ENCODE results near the gene LARP4B.

The LARP4B gene

DNA sequence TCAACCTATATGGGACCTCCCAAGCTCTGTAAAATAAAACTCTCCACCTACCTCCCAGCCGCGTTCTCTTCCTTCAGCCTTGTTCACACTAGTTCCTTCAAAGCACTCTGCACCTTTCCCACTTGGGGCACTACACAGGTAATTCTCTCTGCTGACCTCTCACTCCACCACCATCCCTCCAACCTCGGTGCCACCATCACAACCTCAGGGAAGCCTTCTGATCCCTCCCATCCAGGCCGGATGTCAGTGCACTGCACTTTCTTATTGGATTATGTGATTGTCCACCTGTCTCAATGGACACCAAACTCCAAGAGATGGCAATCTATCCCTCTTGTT is 7.0 kb downstream of the LARP4B start:
- no peak for DNase-seq (ENCODE audit: low read depth, low spot score)

- no peak for DNase-seq (ENCODE audit: low read depth, low spot score)
Measured at GRCh38 chr10:923844-924523, 7.5 kb downstream of the LARP4B start.

GRCh38 chr10:921471-922414 is 9.8 kb downstream of the LARP4B start:
- no peak for DNase-seq (ENCODE audit: low read depth, low spot score)

DNA sequence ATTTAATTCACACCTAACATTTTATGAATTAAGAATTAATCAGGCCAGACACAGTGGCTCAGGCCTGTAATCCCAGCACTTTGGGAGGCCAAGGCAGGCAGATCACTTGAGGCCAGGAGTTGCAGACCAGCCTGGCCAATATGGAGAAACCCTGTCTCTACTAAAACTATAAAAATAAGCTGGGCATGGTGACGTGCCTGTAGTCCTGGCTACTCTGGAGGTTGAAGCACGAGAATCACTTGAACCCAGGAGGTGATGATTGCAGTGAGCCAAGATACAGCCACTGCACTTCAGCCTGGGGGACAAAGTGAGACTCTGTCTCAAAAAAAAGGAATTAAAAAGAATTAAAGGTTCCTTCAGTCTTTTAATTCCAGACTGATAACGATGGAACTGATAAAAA is 11.1 kb downstream of the LARP4B start:
- no peak for DNase-seq (ENCODE audit: low read depth, low spot score)

DNA sequence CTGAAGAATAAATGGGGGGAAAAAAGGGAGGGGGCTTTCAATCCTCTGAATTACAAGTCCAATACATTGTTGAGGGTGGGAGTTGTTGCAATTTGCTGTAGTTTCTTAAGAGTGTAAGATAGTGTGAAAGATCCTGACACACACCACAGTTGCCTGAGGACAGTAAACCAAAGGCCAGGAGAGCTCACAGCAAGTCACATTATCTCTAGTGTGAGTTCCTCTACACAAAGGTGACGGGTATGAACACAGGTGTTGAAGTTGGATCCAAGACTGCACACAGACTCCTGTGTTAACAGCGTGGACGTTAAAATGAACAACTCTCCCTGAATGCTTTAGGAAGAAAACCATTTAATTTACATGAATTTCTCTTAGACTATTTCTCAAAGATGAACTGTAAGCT is 12.0 kb downstream of the LARP4B start:
- DNase-seq (ENCODE audit: low read depth, low spot score) = no peak

DNA sequence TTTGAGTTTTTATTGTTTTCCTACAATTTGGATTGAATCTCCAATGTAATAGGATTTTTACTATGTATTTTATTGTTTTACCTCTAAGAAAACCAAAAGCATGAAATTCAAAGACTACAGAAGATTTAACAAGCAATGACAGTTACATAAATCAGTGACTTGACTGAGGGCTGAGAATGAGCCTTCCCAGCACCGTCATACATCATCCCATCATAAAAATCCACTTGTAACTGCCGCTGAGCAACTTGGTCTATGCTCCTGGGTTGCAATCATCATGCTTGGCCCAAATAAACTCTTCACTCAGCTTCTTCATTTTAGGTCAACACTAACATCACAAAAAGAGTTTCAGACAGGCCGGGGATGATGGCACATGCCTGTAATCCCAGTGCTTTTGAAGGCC is 13.5 kb downstream of the LARP4B start:
- no peak for DNase-seq (ENCODE audit: low read depth, low spot score)

GRCh38 chr10:917416-917720 is 14.1 kb downstream of the LARP4B start:
- DNase-seq (ENCODE audit: low read depth, low spot score) = no peak

- DNase-seq (ENCODE audit: low read depth, low spot score) = no peak
Measured at GRCh38 chr10:916716-917415, 14.6 kb downstream of the LARP4B start.

DNA sequence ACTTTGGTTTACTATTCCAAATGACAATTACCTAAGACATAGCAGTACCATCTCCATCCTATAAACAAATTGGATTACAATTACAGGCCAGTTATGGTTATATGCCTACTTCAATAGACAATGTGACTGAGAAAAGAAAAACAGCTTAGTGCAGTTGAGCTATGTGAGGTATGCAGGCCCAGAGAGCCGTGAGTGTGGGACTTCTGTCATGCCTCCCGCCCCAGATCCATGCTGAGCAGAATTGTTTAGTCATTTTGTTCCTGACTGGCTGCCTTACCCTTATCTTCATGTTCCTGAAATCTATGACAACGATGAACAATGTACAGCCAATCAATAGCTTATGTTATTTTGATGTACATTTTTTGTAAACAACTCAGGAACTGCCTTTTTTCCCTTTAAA is 21.7 kb downstream of the LARP4B start:
- no peak for DNase-seq (ENCODE audit: low read depth, low spot score)

DNA sequence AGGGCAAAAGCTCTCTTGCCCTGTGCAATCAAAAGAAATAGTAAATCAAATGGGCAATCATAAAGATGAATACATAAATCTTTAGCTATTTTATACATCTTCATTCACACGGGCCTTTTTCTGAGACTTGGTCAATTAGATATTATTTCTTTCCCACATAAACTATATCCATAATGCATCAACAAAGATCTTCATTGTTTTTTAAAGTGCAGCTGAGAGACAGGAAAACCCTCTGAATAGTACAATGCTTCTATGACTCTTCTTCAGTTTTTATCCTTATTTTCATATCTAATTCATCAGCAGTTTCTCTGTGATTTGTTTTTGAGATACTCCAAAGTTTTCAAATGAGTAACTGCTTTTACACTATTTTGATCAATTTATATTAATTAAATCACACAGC is 25.5 kb downstream of the LARP4B start:
- no peak for DNase-seq (ENCODE audit: low read depth, low spot score)

DNA sequence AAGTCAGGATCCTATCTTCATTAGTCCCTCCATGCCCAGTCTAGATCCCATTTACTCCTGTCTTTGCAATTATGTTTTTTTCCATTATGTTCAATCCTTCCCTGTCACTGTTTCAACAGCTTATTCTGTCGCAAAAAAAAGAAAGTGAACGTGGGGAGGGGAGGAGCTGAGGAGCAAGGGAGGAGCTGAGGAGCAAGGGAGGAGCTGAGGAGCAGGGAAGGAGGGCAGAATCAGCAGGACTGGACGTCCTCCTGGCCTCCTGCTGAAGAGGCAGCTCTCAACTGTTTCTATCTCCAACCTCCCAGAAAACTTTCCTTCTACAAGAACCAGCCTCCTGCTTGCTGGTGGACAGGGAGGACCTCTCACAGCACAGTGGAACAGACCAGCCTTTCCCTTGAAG is 26.0 kb downstream of the LARP4B start:
- DNase-seq (ENCODE audit: low read depth, low spot score) = no peak

DNA sequence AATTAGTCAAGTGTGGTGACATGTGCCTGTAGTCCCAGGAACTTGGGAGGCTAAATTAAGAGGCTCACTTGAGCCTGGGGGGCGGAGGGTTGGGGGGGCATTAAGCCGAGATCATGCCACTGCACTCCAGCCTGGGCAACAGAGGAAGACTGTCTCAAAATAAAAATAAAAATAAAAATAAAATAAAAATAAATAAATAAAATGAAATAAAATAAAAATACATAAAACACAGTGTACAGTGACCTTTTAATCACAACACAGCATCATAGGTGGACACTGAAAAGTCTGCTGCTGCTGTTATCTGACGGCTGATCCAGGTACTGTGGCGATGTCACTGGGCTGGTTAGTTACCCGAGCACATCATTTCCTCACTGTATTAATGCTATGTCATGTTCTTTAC is 27.1 kb downstream of the LARP4B start:
- no peak for DNase-seq (ENCODE audit: low read depth, low spot score)

DNA sequence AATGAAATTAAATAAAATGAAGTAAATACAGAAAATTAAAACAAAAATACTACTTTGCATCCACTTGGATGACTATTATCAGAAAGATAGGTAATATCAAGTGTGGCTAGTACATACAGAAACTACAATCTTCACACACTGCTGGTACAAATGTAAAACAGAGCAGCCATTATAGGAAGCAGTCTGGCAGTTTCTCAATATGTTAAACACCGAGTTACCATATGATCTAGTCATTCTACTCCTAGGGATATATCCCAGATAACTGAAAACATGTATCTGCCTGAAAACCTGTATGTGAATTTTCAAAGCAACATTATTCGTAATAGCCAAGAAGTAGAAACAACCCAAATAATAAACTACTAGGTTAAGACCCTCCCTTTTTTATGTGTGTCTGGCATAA is 33.4 kb downstream of the LARP4B start:
- no peak for DNase-seq (ENCODE audit: low read depth, low spot score)

DNA sequence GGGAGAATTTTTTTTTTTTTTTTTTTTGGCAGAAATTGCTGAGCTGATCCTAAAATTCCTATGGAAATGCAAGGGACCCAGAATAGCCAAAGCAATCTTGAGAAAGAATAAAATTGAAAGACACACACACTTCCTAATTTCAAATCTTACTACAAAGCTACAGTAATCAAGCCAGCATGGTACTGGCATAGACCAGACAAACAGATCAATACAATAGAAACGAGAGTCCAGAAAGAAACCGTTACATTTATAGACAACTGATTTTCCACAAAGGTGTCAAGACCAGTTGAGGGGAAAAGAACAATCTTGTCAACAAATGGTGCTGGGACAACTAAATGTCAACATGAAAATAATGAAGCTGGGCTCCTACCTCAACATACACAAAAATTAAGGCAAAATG is 34.5 kb downstream of the LARP4B start:
- no peak for DNase-seq (ENCODE audit: low read depth, low spot score)

GRCh38 chr10:895324-895723 is 36.2 kb downstream of the LARP4B start:
- DNase-seq (ENCODE audit: low read depth, low spot score) = no peak

GRCh38 chr10:878895-879294 is 52.6 kb downstream of the LARP4B start:
- no peak for DNase-seq (ENCODE audit: low read depth, low spot score)

GRCh38 chr10:878333-878759 is 53.2 kb downstream of the LARP4B start:
- no peak for DNase-seq (ENCODE audit: low read depth, low spot score)

GRCh38 chr10:876438-876837 is 55.1 kb downstream of the LARP4B start:
- DNase-seq (ENCODE audit: low read depth, low spot score) = no peak

- no peak for DNase-seq (ENCODE audit: low read depth, low spot score)
Measured at GRCh38 chr10:873020-873419, 58.5 kb downstream of the LARP4B start.

GRCh38 chr10:871951-872403 is 59.5 kb downstream of the LARP4B start:
- no peak for DNase-seq (ENCODE audit: low read depth, low spot score)

DNA sequence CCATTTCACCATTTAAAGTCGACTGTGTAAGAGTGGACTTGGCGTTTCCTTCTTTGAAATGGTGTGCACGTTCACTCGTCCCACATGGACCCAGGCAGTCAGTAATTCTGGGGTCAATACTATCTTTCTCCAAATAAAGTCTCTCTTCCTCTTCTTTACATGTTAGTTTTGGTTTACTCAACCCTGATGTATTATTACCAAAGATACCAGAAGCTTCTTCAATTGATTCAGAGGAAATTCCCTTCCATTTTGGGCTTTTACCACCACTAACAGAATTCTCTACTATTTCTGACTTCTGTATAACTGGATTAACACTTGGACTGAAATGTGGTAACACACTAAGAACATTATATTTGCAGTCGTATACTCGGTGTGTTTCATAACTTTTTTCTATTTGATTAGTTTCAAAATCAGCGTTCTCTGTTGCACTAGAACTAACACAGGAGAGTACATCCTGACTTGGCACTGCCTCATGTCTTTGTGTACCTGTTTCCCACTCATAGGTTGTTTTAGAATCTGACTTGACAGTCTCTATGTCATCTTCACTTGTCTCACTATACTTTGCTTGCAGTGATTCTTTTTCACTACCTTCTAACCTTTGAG is 60.8 kb downstream of the LARP4B start:
- DNase-seq (ENCODE audit: low read depth, low spot score) = no peak

DNA sequence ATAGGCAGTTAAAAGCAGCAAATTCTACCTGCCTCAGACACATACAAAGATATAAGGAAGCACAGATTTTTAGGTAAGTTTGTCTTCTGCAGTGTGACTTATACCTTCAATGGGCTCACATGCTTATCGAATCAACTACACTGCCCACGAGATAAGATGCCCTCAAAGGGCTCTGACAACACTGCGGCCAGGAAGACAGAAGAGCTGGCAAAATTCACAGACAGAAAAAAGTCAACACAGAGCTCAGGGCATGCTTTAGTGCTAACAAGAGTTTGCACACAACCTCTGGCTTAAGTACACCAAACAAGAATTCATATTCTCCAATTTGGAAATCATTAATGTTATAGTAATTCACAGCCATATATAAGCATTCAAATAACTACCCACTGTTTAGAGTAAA is 62.3 kb downstream of the LARP4B start:
- DNase-seq (ENCODE audit: low read depth, low spot score) = no peak
